NCI-H82 treated with DMSO at 0.1 percent for 48 hours (cell line): ENCODE results near the gene PDSS2.
"Not testable (repeated sequence)": the region's sequence is repeated elsewhere in the genome, so short reads cannot be mapped to it uniquely, and the experiment has no call there.

Source experiments
- DNase-seq: peaks from one replicate; lab custom pipeline; 2025; ENCODE audit not compliant: unreplicated experiment; lab: John Stamatoyannopoulos, UW

PDSS2 gene

GRCh38 chr6:107125771-107126170 lies 333.6 kb downstream of the PDSS2 start:
- no peak for DNase-seq

GRCh38 chr6:107124934-107125348 lies 334.4 kb downstream of the PDSS2 start:
- no peak for DNase-seq

GRCh38 chr6:107123501-107123900 lies 335.9 kb downstream of the PDSS2 start:
- DNase-seq: no peak

GRCh38 chr6:107122748-107123147 lies 336.6 kb downstream of the PDSS2 start:
- DNase-seq: no peak

GRCh38 chr6:107121964-107122495 lies 337.3 kb downstream of the PDSS2 start:
- DNase-seq: no peak

- DNase-seq: no peak
These were observed 338.1 kb downstream of the PDSS2 start for GRCh38 chr6:107121266-107121665.

GRCh38 chr6:107120404-107120803 lies 339.0 kb downstream of the PDSS2 start:
- no peak for DNase-seq

GRCh38 chr6:107118976-107119375 lies 340.4 kb downstream of the PDSS2 start:
- DNase-seq: no peak

GRCh38 chr6:107118540-107118939 lies 340.8 kb downstream of the PDSS2 start:
- not testable (repeated sequence) for DNase-seq

GRCh38 chr6:107116931-107117330 lies 342.4 kb downstream of the PDSS2 start:
- DNase-seq: no peak

GRCh38 chr6:107116328-107116892 lies 343.0 kb downstream of the PDSS2 start:
- DNase-seq: peak; percentile 80

- DNase-seq: peak; percentile 76
These were observed 343.6 kb downstream of the PDSS2 start for GRCh38 chr6:107115695-107116327.

GRCh38 chr6:107114926-107115694 lies 344.3 kb downstream of the PDSS2 start, which contains the start of gene BEND3:
Gene BEND3, minus strand, starts transcription at chr6:107115515. Its CDS starts 16,230 bp downstream, at chr6:107099285.
- DNase-seq: no peak

- peak; percentile 45 for DNase-seq
These were observed 345.0 kb downstream of the PDSS2 start for GRCh38 chr6:107114213-107114925.

- no peak for DNase-seq
These were observed 349.2 kb downstream of the PDSS2 start for GRCh38 chr6:107110200-107110599.

- no peak for DNase-seq
These were observed 351.0 kb downstream of the PDSS2 start for GRCh38 chr6:107108201-107108890.

GRCh38 chr6:107107791-107108190 lies 351.6 kb downstream of the PDSS2 start:
- DNase-seq: no peak

GRCh38 chr6:107106165-107106564 lies 353.2 kb downstream of the PDSS2 start:
- no peak for DNase-seq

GRCh38 chr6:107105511-107106116 lies 353.8 kb downstream of the PDSS2 start:
- DNase-seq: no peak

GRCh38 chr6:107103082-107103481 lies 356.3 kb downstream of the PDSS2 start:
- DNase-seq: no peak
